Mesendoderm (in vitro differentiated cells): ENCODE results near the gene FAM156B.
"Not testable (repeated sequence)": the region's sequence is repeated elsewhere in the genome, so short reads cannot be mapped to it uniquely, and the experiment has no call there.

ENCODE experiments used
- DNase-seq: peaks from one replicate; pipeline ENCODE4 v3.0.0; 2013
- H2AK5ac ChIP-seq: 2 replicates; pipeline ENCODE4 v1.6.1; 2013; ENCODE audit warnings: low read length, inconsistent platforms
- H2BK120ac ChIP-seq: 2 replicates; pipeline ENCODE4 v1.6.1; 2013; ENCODE audit warnings: low read depth, mild to moderate bottlenecking, low read length, moderate library complexity, mixed read lengths
- H2BK15ac ChIP-seq: replicated peaks from 2 replicates; pipeline ENCODE4 v1.6.1; 2013; ENCODE audit warnings: low read depth, mild to moderate bottlenecking, moderate library complexity
- H2BK5ac ChIP-seq: 2 replicates; pipeline ENCODE4 v1.6.1; 2013; ENCODE audit warnings: low read length, inconsistent platforms
- H3K18ac ChIP-seq: 2 replicates; pipeline ENCODE4 v1.6.1; 2013; ENCODE audit warnings: mild to moderate bottlenecking, low read length, mixed read lengths
- H3K23ac ChIP-seq: one replicate; pipeline ENCODE4 v1.6.1; 2013; ENCODE audit warnings: low read length
- H3K27ac ChIP-seq: 2 replicates; pipeline ENCODE4 v1.5.1; 2013; ENCODE audit warnings: low read depth, mild to moderate bottlenecking, inconsistent platforms, low read length, moderate library complexity
- H3K27me3 ChIP-seq: 2 replicates; pipeline ENCODE4 v1.6.1; 2013; ENCODE audit warnings: low read length, control low read depth, mild to moderate bottlenecking, inconsistent platforms; ENCODE audit not compliant: insufficient read depth, poor library complexity
- H3K36me3 ChIP-seq: 2 replicates; pipeline ENCODE4 v1.6.1; 2013; ENCODE audit warnings: low read length, inconsistent platforms; ENCODE audit not compliant: control insufficient read depth, insufficient read depth
- H3K4ac ChIP-seq: one replicate; pipeline ENCODE4 v1.6.1; 2013; ENCODE audit warnings: low read depth, mild to moderate bottlenecking, low read length, moderate library complexity
- H3K4me1 ChIP-seq: 2 replicates; pipeline ENCODE4 v1.6.1; 2013; ENCODE audit warnings: low read depth, low read length, inconsistent platforms; ENCODE audit not compliant: control insufficient read depth
- H3K4me2 ChIP-seq: 2 replicates; pipeline ENCODE4 v1.6.1; 2013; ENCODE audit warnings: low read length
- H3K4me3 ChIP-seq: 2 replicates; pipeline ENCODE4 v1.5.1; 2013; ENCODE audit warnings: mild to moderate bottlenecking, low read length
- H3K56ac ChIP-seq: one replicate; pipeline ENCODE4 v1.6.1; 2013; ENCODE audit warnings: low read length
- H3K79me1 ChIP-seq: 2 replicates; pipeline ENCODE4 v1.6.1; 2013; ENCODE audit warnings: low read length, inconsistent platforms
- H3K79me2 ChIP-seq: 2 replicates; pipeline ENCODE4 v1.6.1; 2013; ENCODE audit warnings: mild to moderate bottlenecking, low read length; ENCODE audit not compliant: control insufficient read depth, insufficient read depth
- H3K9ac ChIP-seq: 2 replicates; pipeline ENCODE4 v1.6.1; 2013; ENCODE audit warnings: low read length, inconsistent platforms
- H4K5ac ChIP-seq: one replicate; pipeline ENCODE4 v1.6.1; 2013; ENCODE audit warnings: low read length
- H4K8ac ChIP-seq: one replicate; pipeline ENCODE4 v1.6.1; 2013; ENCODE audit warnings: low read depth, mild to moderate bottlenecking, control low read depth, low read length, moderate library complexity
- WGBS: extraction: QIAGEN DNeasy Blood & Tissue Kit; methylation state at CpG from one replicate; pipeline ENCODE4 v1.1.7; 2013; ENCODE audit warnings: low lambda C conversion rate, missing lambda C conversion rate; ENCODE audit not compliant: insufficient coverage; ENCODE audit errors: extremely low coverage; 5-methylcytosine and 5-hydroxymethylcytosine counted together

FAM156B gene

DNA sequence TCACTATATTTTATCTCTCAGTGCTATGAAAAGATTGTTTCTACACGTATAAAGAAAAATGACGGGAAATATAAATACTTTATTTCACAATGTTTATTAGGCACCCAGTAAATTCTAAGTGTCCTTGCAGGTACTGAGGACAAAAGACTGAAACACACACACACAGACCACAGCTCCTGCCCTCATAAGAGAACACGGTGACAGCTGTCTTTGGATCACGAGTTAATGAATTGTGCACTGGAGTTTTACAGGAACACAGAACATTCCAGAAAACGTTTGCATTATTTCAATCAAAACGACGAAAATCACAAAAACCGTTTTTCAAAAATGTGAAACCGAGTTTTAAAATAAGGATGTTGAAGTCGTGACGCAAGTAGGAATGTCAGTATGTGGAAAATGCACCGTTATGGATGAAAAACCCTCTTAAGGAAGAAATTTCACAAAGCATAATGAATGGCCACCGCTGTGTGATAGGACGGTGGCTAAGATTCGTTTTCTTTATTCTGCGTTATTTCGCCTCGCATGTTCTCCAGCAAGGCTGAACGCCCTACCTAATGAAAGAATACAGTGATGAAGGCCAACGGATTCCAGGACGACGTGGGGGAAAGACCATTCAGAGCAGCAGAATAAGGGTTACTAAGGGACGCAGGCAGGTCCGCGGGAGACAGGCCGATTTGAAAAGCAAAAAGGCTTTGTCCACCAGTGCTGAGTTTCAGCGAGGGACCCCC lies 37.0 kb downstream of the FAM156B start:
- peak overlapping the region; percentile 30 for H3K4me3 ChIP-seq
- no peaks in the 10 kb centered on the region for H3K4me1 ChIP-seq
- peak overlapping the region; percentile 80 for H3K4me2 ChIP-seq
- H2BK120ac ChIP-seq = peak overlapping the region; percentile 28
- DNase-seq = no peak
- peak overlapping the region; percentile 36 for H3K4ac ChIP-seq
- H3K27me3 ChIP-seq = no peaks in the 10 kb centered on the region
- H3K79me2 ChIP-seq = no peaks in the 10 kb centered on the region
- no peaks in the 10 kb centered on the region for H3K79me1 ChIP-seq
- H2BK15ac ChIP-seq = no peak overlapping the region
- WGBS = no CpG with 5 or more reads among the region's 27 CpGs
- H3K18ac ChIP-seq = no peak overlapping the region
- H3K23ac ChIP-seq = peak overlapping the region; percentile 9
- H3K56ac ChIP-seq = peak overlapping the region; percentile 89
- H2BK5ac ChIP-seq = peak overlapping the region; percentile 76
- no peak overlapping the region for H4K8ac ChIP-seq
- no peak overlapping the region for H2AK5ac ChIP-seq
- peak overlapping the region; percentile 73 for H3K27ac ChIP-seq
- H3K36me3 ChIP-seq = no peaks in the 10 kb centered on the region
- no peak overlapping the region for H4K5ac ChIP-seq
- peak overlapping the region; percentile 75 for H3K9ac ChIP-seq

GRCh38 chrX:52934704-52935469 lies 37.8 kb downstream of the FAM156B start:
- peak; percentile 95 for DNase-seq
- no CpG with 5 or more reads among the region's 61 CpGs for WGBS

GRCh38 chrX:52935470-52935784 lies 38.3 kb downstream of the FAM156B start:
- Histone ChIP-seq H3K4me3 (peak overlapping the region; percentile 60), H3K56ac (peak overlapping the region; percentile 95), H3K27ac (peak overlapping the region; percentile 73), H3K9ac (peak overlapping the region; percentile 93), H3K4me2 (peak overlapping the region; percentile 57), H3K18ac (peak overlapping the region; percentile 6)
- not testable (repeated sequence) for H3K36me3 ChIP-seq, H3K79me2 ChIP-seq, H3K79me1 ChIP-seq, H3K4me1 ChIP-seq, H3K27me3 ChIP-seq, H2BK5ac ChIP-seq, DNase-seq, H4K8ac ChIP-seq, H2BK120ac ChIP-seq, H2BK15ac ChIP-seq, H4K5ac ChIP-seq, H3K23ac ChIP-seq, H2AK5ac ChIP-seq, H3K4ac ChIP-seq
- WGBS = no CpG with 5 or more reads among the region's 10 CpGs

More at GRCh38 chrX:52934704-52935469, 37.8 kb downstream of the FAM156B start:
- Histone ChIP-seq H2BK5ac (no peak overlapping the region), H2AK5ac (no peak overlapping the region), H4K8ac (no peak overlapping the region), H3K56ac (peak overlapping the region; percentile 95), H3K23ac (no peak overlapping the region), H3K9ac (peak overlapping the region; percentile 93), H3K4me1 (no peaks in the 10 kb centered on the region), H4K5ac (no peak overlapping the region), H2BK120ac (no peak overlapping the region), H3K4me2 (peak overlapping the region; percentile 57), H3K18ac (peak overlapping the region; percentile 6), H2BK15ac (no peak overlapping the region), H3K4ac (no peak overlapping the region), H3K27ac (peak overlapping the region; percentile 98), H3K36me3 (no peaks in the 10 kb centered on the region), H3K27me3 (no peaks in the 10 kb centered on the region), H3K79me1 (no peaks in the 10 kb centered on the region), H3K4me3 (peak overlapping the region; percentile 72), H3K79me2 (no peaks in the 10 kb centered on the region)

GRCh38 chrX:52940704-52941103 lies 43.6 kb downstream of the FAM156B start:
- not testable (repeated sequence) for H3K23ac ChIP-seq, H2BK15ac ChIP-seq, H3K27me3 ChIP-seq, H3K79me2 ChIP-seq, H3K9ac ChIP-seq, H3K4me3 ChIP-seq, DNase-seq, H4K8ac ChIP-seq, H3K36me3 ChIP-seq, H2BK120ac ChIP-seq, H3K4me2 ChIP-seq, H2AK5ac ChIP-seq, H2BK5ac ChIP-seq, H3K56ac ChIP-seq, H3K79me1 ChIP-seq, H3K27ac ChIP-seq, H3K4me1 ChIP-seq, H4K5ac ChIP-seq, H3K4ac ChIP-seq, H3K18ac ChIP-seq
- no CpG with 5 or more reads among the region's 4 CpGs for WGBS

- H2BK5ac ChIP-seq, H3K9ac ChIP-seq, H3K79me1 ChIP-seq, H4K8ac ChIP-seq, H3K36me3 ChIP-seq, H3K18ac ChIP-seq, H2BK120ac ChIP-seq, H3K27ac ChIP-seq, H3K4me2 ChIP-seq, H3K4ac ChIP-seq, H2AK5ac ChIP-seq, H3K4me1 ChIP-seq, H3K27me3 ChIP-seq, DNase-seq, H3K56ac ChIP-seq, H3K4me3 ChIP-seq, H3K79me2 ChIP-seq, H2BK15ac ChIP-seq, H4K5ac ChIP-seq, H3K23ac ChIP-seq: not testable (repeated sequence)
- WGBS = no CpG with 5 or more reads among the region's 10 CpGs
Measured at GRCh38 chrX:52941728-52942127, 44.6 kb downstream of the FAM156B start.
